K562 (cell line): Measurements from ENCODE around the gene SMAD7. TPM values are rescaled to one million over a fixed set of nuclear protein-coding genes. Genes with fewer than 3 reads are reported as not detected.

ENCODE experiments used
- ATAC-seq: fragments of 200-7000 bp; cut with Tn5 transposase; 3 replicates; pipeline ENCODE4 v1.9.1; 2020; ENCODE audit warnings: moderate library complexity
- BruUV-seq: library from RNA; stranded (reverse); fragments of 400-500 nt; replicated peaks from 2 replicates; lab custom pipeline; 2021; lab: Mats Ljungman, UMichigan
- CTCF ChIA-PET: fragments of 300-600 bp; formaldehyde crosslinking; extraction: SDS; loops from one replicate; lab custom pipeline; 2021; ENCODE audit warnings: low intra/inter-chr PET ratio; lab: Yijun Ruan, JAX
- POLR2A ChIA-PET: fragments of 300-600, 350-650 bp; sonication (Branson Sonifier 250); formaldehyde crosslinking; extraction: SDS; loops from one replicate; lab custom pipeline; 2021; ENCODE audit warnings: antibody characterized with exemption, inconsistent platforms; lab: Yijun Ruan, JAX
- DNase-seq, 4 experiments: peaks; one replicate each; pipeline versions ENCODE4 v3.0.0 to v3.0.0-alpha.2; 2011 to 2018; ENCODE audit warnings: low spot score in 3 of 4, mixed read lengths in 3 of 4; ENCODE audit errors: extremely low read depth in 1 of 4
- FAIRE-seq: peaks from 2 replicates; lab custom pipeline; 2011; peaks lifted over from hg19 to GRCh38; lab: Jason Lieb, UNC
- H2AFZ ChIP-seq: 2 replicates; pipeline ENCODE4 v1.6.0; 2011; ENCODE audit warnings: low read depth, low read length, control low read depth, inconsistent platforms
- H3K27ac ChIP-seq: fragments of 200-600 bp; 3 replicates; pipeline ENCODE4 v1.8.0; 2011; ENCODE audit warnings: low read depth, mild to moderate bottlenecking, control low read depth, inconsistent platforms, low read length, moderate library complexity, mixed read lengths; ENCODE audit errors: extremely low read depth
- H3K27me3 ChIP-seq, 2 experiments: fragments of 300-600 bp in 1 of 2; 2 replicates in 1 of 2; 3 replicates in 1 of 2; pipeline versions ENCODE4 v1.6.0 to v1.8.0; 2011; ENCODE audit warnings: inconsistent platforms in 2 of 2, low read length in 2 of 2, mild to moderate bottlenecking in 1 of 2, mixed read lengths in 1 of 2, moderate library complexity in 1 of 2; ENCODE audit not compliant: control insufficient read depth in 2 of 2, insufficient read depth in 2 of 2
- H3K36me3 ChIP-seq: fragments of 300-600 bp; 3 replicates; pipeline ENCODE4 v1.8.0; 2011; ENCODE audit warnings: mild to moderate bottlenecking, low read length, inconsistent platforms; ENCODE audit not compliant: control insufficient read depth, insufficient read depth
- H3K4me1 ChIP-seq, 2 experiments: fragments of 200-600 bp in 1 of 2; replicated peaks in 1 of 2; 2 replicates in 1 of 2; 3 replicates in 1 of 2; pipeline versions ENCODE4 v1.5.1 to v1.8.0; 2011; ENCODE audit warnings: inconsistent platforms in 2 of 2, low read length in 2 of 2, mild to moderate bottlenecking in 1 of 2, mixed read lengths in 1 of 2, moderate library complexity in 1 of 2; ENCODE audit not compliant: control insufficient read depth in 2 of 2, insufficient read depth in 2 of 2
- H3K4me2 ChIP-seq: 2 replicates; pipeline ENCODE4 v1.6.1; 2011; ENCODE audit warnings: low read length, control low read depth, inconsistent platforms, mixed read lengths; ENCODE audit not compliant: insufficient read depth
- H3K4me3 ChIP-seq: fragments of 200-600 bp; sonication (generic), shearing (Covaris generic); 2 replicates; pipeline ENCODE4 v1.5.1; 2016; ENCODE audit warnings: control low read depth, inconsistent platforms
- H3K79me2 ChIP-seq: fragments of 200-600 bp; 3 replicates; pipeline ENCODE4 v1.8.0; 2011; ENCODE audit warnings: low read length, inconsistent platforms; ENCODE audit not compliant: control insufficient read depth, insufficient read depth
- H3K9ac ChIP-seq, 2 experiments: 2 replicates each; pipeline versions ENCODE4 v1.6.0 to v1.6.1; 2011; ENCODE audit warnings: low read depth in 2 of 2, low read length in 2 of 2, control low read depth in 1 of 2, inconsistent platforms in 1 of 2, mild to moderate bottlenecking in 1 of 2, mixed read lengths in 1 of 2; ENCODE audit not compliant: insufficient read depth in 1 of 2
- H3K9me1 ChIP-seq: one replicate; pipeline ENCODE4 v1.6.0; 2011; ENCODE audit warnings: inconsistent platforms, mild to moderate bottlenecking, low read length, moderate library complexity; ENCODE audit not compliant: control insufficient read depth, insufficient read depth
- H3K9me3 ChIP-seq: replicated peaks from 2 replicates; pipeline ENCODE4 v1.5.1; 2011; ENCODE audit warnings: low read depth, low read length, inconsistent platforms; ENCODE audit not compliant: control insufficient read depth, insufficient read depth
- H4K20me1 ChIP-seq: replicated peaks from 2 replicates; pipeline ENCODE4 v1.6.1; 2011; ENCODE audit warnings: low read length, inconsistent platforms, mixed read lengths; ENCODE audit not compliant: control insufficient read depth, insufficient read depth
- ARID3A ChIP-seq: IDR thresholded peaks from 2 replicates; pipeline ENCODE4 v1.6.1; 2012; ENCODE audit warnings: low read depth, low read length, improper control_type of control experiment, borderline replicate concordance
- CBX1 ChIP-seq: sonication (generic); IDR thresholded peaks from 2 replicates; pipeline ENCODE4 v1.6.1; 2016; ENCODE audit warnings: antibody characterized with exemption, low read depth, mild to moderate bottlenecking
- CTCF ChIP-seq, 3 experiments: IDR thresholded peaks in 2 of 3; conservative IDR thresholded peaks in 1 of 3; 2 replicates each; pipeline ENCODE4 v1.5.1; 2011 to 2012; ENCODE audit warnings: low read length in 3 of 3, mild to moderate bottlenecking in 3 of 3, control low read depth in 2 of 3, improper control_type of control experiment in 1 of 3, inconsistent platforms in 1 of 3, low read depth in 1 of 3, mixed read lengths in 1 of 3, moderate library complexity in 1 of 3; ENCODE audit not compliant: insufficient read depth in 2 of 3
- E2F8 ChIP-seq: fragments of 450-650 bp; IDR thresholded peaks from 2 replicates; pipeline ENCODE4 v1.7.1; 2018; ENCODE audit warnings: mild to moderate bottlenecking, low read depth; ENCODE audit not compliant: partially characterized antibody
- FOSL1 ChIP-seq: fragments of 200-800 bp; sonication (Bioruptor generic); conservative IDR thresholded peaks from 2 replicates; pipeline ENCODE4 v1.6.1; 2016; ENCODE audit warnings: missing genetic modification characterization, missing compliant biosample characterization
- JUN ChIP-seq, 2 experiments: sonication (generic) in 1 of 2; formaldehyde crosslinking in 1 of 2; IDR thresholded peaks; 2 replicates each; pipeline versions ENCODE4 v1.6.1 to v1.8.0; 2012 to 2022; ENCODE audit warnings: borderline replicate concordance in 2 of 2, mild to moderate bottlenecking in 2 of 2, improper control_type of control experiment in 1 of 2, low read depth in 1 of 2, low read length in 1 of 2, missing genetic modification reagents in 1 of 2
- NR4A1 ChIP-seq, 2 experiments: fragments of 250-450 bp in 1 of 2; fragments of 450-650 bp in 1 of 2; sonication (Bioruptor Pico) in 1 of 2; IDR thresholded peaks; 2 replicates each; pipeline versions ENCODE4 v1.4.0 to v1.6.1; 2016 to 2020; ENCODE audit warnings: mild to moderate bottlenecking in 2 of 2, missing compliant biosample characterization in 1 of 2, missing genetic modification characterization in 1 of 2, moderate library complexity in 1 of 2
- PATZ1 ChIP-seq: fragments of 250-450 bp; sonication (Bioruptor Pico); IDR thresholded peaks from 2 replicates; pipeline ENCODE4 v1.5.0; 2020; ENCODE audit warnings: mild to moderate bottlenecking, borderline replicate concordance
- POLR2H ChIP-seq: IDR thresholded peaks from 2 replicates; pipeline ENCODE4 v1.6.1; 2016; ENCODE audit warnings: missing genetic modification characterization, low read depth, mild to moderate bottlenecking, control low read depth, missing compliant biosample characterization, moderate library complexity
- RBM17 ChIP-seq: fragments of 200-400 bp; formaldehyde crosslinking; IDR thresholded peaks from 2 replicates; pipeline ENCODE4 v1.6.1; 2017; ENCODE audit warnings: low read depth, mild to moderate bottlenecking, low read length, borderline replicate concordance
- ZBTB1 ChIP-seq: sonication (generic); formaldehyde crosslinking; IDR thresholded peaks from 2 replicates; pipeline ENCODE4 v1.8.1; 2023; ENCODE audit warnings: missing genetic modification reagents, low read depth, mild to moderate bottlenecking, borderline replicate concordance
- ZFPM2 ChIP-seq: fragments of 250-450 bp; sonication (Bioruptor Pico); IDR thresholded peaks from 2 replicates; pipeline ENCODE4 v1.5.1; 2022; ENCODE audit warnings: mild to moderate bottlenecking
- ZKSCAN1 ChIP-seq: fragments of 150-350 bp; IDR thresholded peaks from 2 replicates; pipeline ENCODE4 v1.6.1; 2016; ENCODE audit warnings: low read depth, low read length
- WGBS: fragments of 100-300 bp; shearing (Covaris generic); methylation state at CpG from one replicate; pipeline ENCODE4 v1.1.6; 2016; ENCODE audit warnings: low coverage, mixed read lengths; ENCODE audit not compliant: insufficient coverage; ENCODE audit errors: missing lambda C conversion rate; 5-methylcytosine and 5-hydroxymethylcytosine counted together
- in situ Hi-C: fragments of 300-500 bp; cut with MboI; formaldehyde crosslinking; loops from 4 replicates; pipeline ENCODE4 v1.15.0; 2018; ENCODE audit warnings: inconsistent platforms, mixed read lengths
- intact Hi-C: fragments of 100-400 bp; cut with micrococcal nuclease; formaldehyde crosslinking; loops from 2 replicates; pipeline ENCODE4 v1.14.2; 2022
- polyA plus RNA-seq, 8 experiments: library from polyadenylated mRNA; depleted of rRNA in 4 of 8; stranded (reverse) in 5 of 8; unstranded in 3 of 8; fragments of >200 nt; fragmentation: Nextera tagmentation in 2 of 8; fragmentation: Illumina TruSeq in 1 of 8; extraction: Ambion mirVana in 2 of 8; extraction: Trizol in 1 of 8; gene quantifications; 2 replicates each; pipeline versions ENCODE4 v1.2.1 to v1.2.3, GENCODE V29; 2011 to 2014; ENCODE audit warnings: inconsistent platforms in 1 of 8, missing spikeins in 1 of 8
- total RNA-seq, 7 experiments: library from RNA; depleted of rRNA in 6 of 7; stranded (reverse); fragments of >200 nt in 6 of 7; fragmentation: Illumina TruSeq in 2 of 7; extraction: Trizol in 2 of 7; gene quantifications; 2 replicates each; pipeline versions ENCODE4 v1.2.1 to v1.2.3, GENCODE V29; 2011 to 2021; ENCODE audit warnings: low replicate concordance in 1 of 7

The SMAD7 gene
- total and polyA plus RNA-seq, 9 of the 15 experiments (the other 6 are each of a cell fraction or from before 2014, with no cell fraction given), result 0.13 to 3.0 (median 1.6) TPM

- ATAC-seq, result no peak
- H3K9me3 ChIP-seq, result no peaks in the 10 kb centered on the region
- H3K9me1 ChIP-seq, result no peaks in the 10 kb centered on the region
- no TSS peak for BruUV-seq
- H4K20me1 ChIP-seq, result no peaks in the 10 kb centered on the region
- no peak overlapping the region for H3K4me2 ChIP-seq
- no peaks in the 10 kb centered on the region for H3K27me3 ChIP-seq
- no peak for DNase-seq
- CTCF ChIA-PET, result no interaction called here
- peaks cover 16 to 22% of the 10 kb centered on the region in 2 experiments; a peak in 4 of 5 replicates for H3K4me1 ChIP-seq
- H3K4me3 ChIP-seq, result no peak overlapping the region
- no peak overlapping the region for H2AFZ ChIP-seq
- H3K9ac ChIP-seq, result no peak overlapping the region
- in situ Hi-C loops, result no loop called here
- POLR2A ChIA-PET, result no interaction called here
- FAIRE-seq, result no peak
- 46% methylated on average over 7 of the region's 8 CpGs for WGBS
- H3K36me3 ChIP-seq, result no peaks in the 10 kb centered on the region
- intact Hi-C loops, result no loop called here
- no peak overlapping the region for H3K27ac ChIP-seq
- no peaks in the 10 kb centered on the region for H3K79me2 ChIP-seq
- no peak for TF ChIP-seq ZFPM2
- TF ChIP-seq PATZ1 (CRISPR knock-in tag), result no peak
- TF ChIP-seq ARID3A, result no peak
- TF ChIP-seq ZKSCAN1, result no peak
- no peak for TF ChIP-seq E2F8
- no peak for TF ChIP-seq NR4A1 (CRISPR knock-in tag; IDR thresholded peaks at IDR 0.05)
- no peak for TF ChIP-seq NR4A1 (tag; IDR thresholded peaks at IDR 0.05)
- TF ChIP-seq CTCF (IDR thresholded peaks at IDR 0.05 in 2 of 3, conservative IDR thresholded peaks at IDR 0.05 in 1 of 3; ENCODE audit: insufficient read depth in 2 of 3, low read depth in 1 of 3, low read length in 3 of 3), result no peak
- no peak for TF ChIP-seq POLR2H (tag)
- TF ChIP-seq FOSL1 (tag), result no peak
- no peak for TF ChIP-seq RBM17
- TF ChIP-seq JUN (IDR thresholded peaks at IDR 0.05; ENCODE audit: borderline replicate concordance, low read depth, low read length), result no peak
- TF ChIP-seq JUN (CRISPR knock-in tag; IDR thresholded peaks at IDR 0.05; ENCODE audit: borderline replicate concordance), result no peak
- no peak for TF ChIP-seq CBX1
- TF ChIP-seq ZBTB1 (CRISPR knock-in tag), result no peak
Measured at GRCh38 chr18:48957136-48957535, 6.4 kb upstream of the SMAD7 start.
